ENCODE results near the gene MUSTN1. TPM values are rescaled to one million over a fixed set of nuclear protein-coding genes. Genes with fewer than 3 reads are reported as not detected.
A peak's percentile ranks its signal among the peaks of the same experiment; 100 is the strongest.

The MUSTN1 gene
- total RNA-seq, 1 donor from 2014 or later: 6.9 TPM

GRCh38 chr3:52795298-52795900, 39.4 kb downstream of the MUSTN1 start:
- H3K4me1 Mint-ChIP-seq (ENCODE audit: low read depth): peaks cover 26% of the 10 kb centered on the region
- TF ChIP-seq CTCF (IDR thresholded peaks at IDR 0.05): no peak
- no peak for DNase-seq (ENCODE audit: low spot score)
- no peaks in the 10 kb centered on the region for H3K36me3 Mint-ChIP-seq (ENCODE audit: low read depth)
- H3K27me3 Mint-ChIP-seq (ENCODE audit: low read depth): no peaks in the 10 kb centered on the region
- no peaks in the 10 kb centered on the region for H3K9me3 Mint-ChIP-seq (ENCODE audit: low read depth)
- no peak overlapping the region for H3K27ac Mint-ChIP-seq (ENCODE audit: unreplicated experiment)
- H3K4me3 Mint-ChIP-seq (ENCODE audit: unreplicated experiment): no peak overlapping the region

GRCh38 chr3:52794612-52795099, 40.2 kb downstream of the MUSTN1 start, which contains the start of gene ITIH3:
Gene ITIH3, plus strand, starts transcription at chr3:52794796. Its CDS starts 8 bp downstream, at chr3:52794804.
- no peak within 1 kb of the TSS for H3K4me3 Mint-ChIP-seq (ENCODE audit: unreplicated experiment)
- H3K36me3 Mint-ChIP-seq (ENCODE audit: low read depth): no peaks in the 10 kb centered on the region
- no peak for TF ChIP-seq CTCF (IDR thresholded peaks at IDR 0.05)
- no peak for DNase-seq (ENCODE audit: low spot score)
- no peaks in the 10 kb centered on the region for H3K9me3 Mint-ChIP-seq (ENCODE audit: low read depth)
- H3K27me3 Mint-ChIP-seq (ENCODE audit: low read depth): no peaks in the 10 kb centered on the region
- no peak within 1 kb of the TSS for H3K27ac Mint-ChIP-seq (ENCODE audit: unreplicated experiment)
- H3K4me1 Mint-ChIP-seq (ENCODE audit: low read depth): peaks cover 26% of the 10 kb centered on the region

- no peak for TF ChIP-seq CTCF (IDR thresholded peaks at IDR 0.05)
- no peak for DNase-seq (ENCODE audit: low spot score)
- no peak overlapping the region for H3K4me3 Mint-ChIP-seq (ENCODE audit: unreplicated experiment)
- no peaks in the 10 kb centered on the region for H3K9me3 Mint-ChIP-seq (ENCODE audit: low read depth)
- H3K27me3 Mint-ChIP-seq (ENCODE audit: low read depth): no peaks in the 10 kb centered on the region
- H3K36me3 Mint-ChIP-seq (ENCODE audit: low read depth): no peaks in the 10 kb centered on the region
- H3K4me1 Mint-ChIP-seq (ENCODE audit: low read depth): peaks cover 24% of the 10 kb centered on the region
- H3K27ac Mint-ChIP-seq (ENCODE audit: unreplicated experiment): no peak overlapping the region
Measured at GRCh38 chr3:52793702-52794611, 40.9 kb downstream of the MUSTN1 start.

- H3K36me3 Mint-ChIP-seq (ENCODE audit: low read depth): no peaks in the 10 kb centered on the region
- no peak overlapping the region for H3K27ac Mint-ChIP-seq (ENCODE audit: unreplicated experiment)
- peaks cover 15% of the 10 kb centered on the region for H3K4me1 Mint-ChIP-seq (ENCODE audit: low read depth)
- DNase-seq (ENCODE audit: low spot score): no peak
- H3K9me3 Mint-ChIP-seq (ENCODE audit: low read depth): no peaks in the 10 kb centered on the region
- no peaks in the 10 kb centered on the region for H3K27me3 Mint-ChIP-seq (ENCODE audit: low read depth)
- no peak overlapping the region for H3K4me3 Mint-ChIP-seq (ENCODE audit: unreplicated experiment)
- TF ChIP-seq CTCF (IDR thresholded peaks at IDR 0.05): peak; percentile 1
Measured at GRCh38 chr3:52792961-52793695, 41.7 kb downstream of the MUSTN1 start.

- Mint-ChIP-seq H3K36me3 (ENCODE audit: low read depth) (no peaks in the 10 kb centered on the region), H3K4me1 (ENCODE audit: low read depth) (peaks cover 11% of the 10 kb centered on the region), H3K4me3 (ENCODE audit: unreplicated experiment) (no peak overlapping the region), H3K27me3 (ENCODE audit: low read depth) (no peaks in the 10 kb centered on the region), H3K27ac (ENCODE audit: unreplicated experiment) (no peak overlapping the region), H3K9me3 (ENCODE audit: low read depth) (no peaks in the 10 kb centered on the region)
- no peak for DNase-seq (ENCODE audit: low spot score)
- peak; percentile 20 for TF ChIP-seq CTCF (IDR thresholded peaks at IDR 0.05)
Measured at GRCh38 chr3:52792413-52792812, 42.4 kb downstream of the MUSTN1 start.
